NCI-H1694 treated with DMSO at 0.1 percent for 48 hours (cell line): ENCODE results near the gene GPR4.
"Not testable (repeated sequence)": the region's sequence is repeated elsewhere in the genome, so short reads cannot be mapped to it uniquely, and the experiment has no call there.

Experiments
- DNase-seq: peaks from one replicate; lab custom pipeline; 2025; lab: John Stamatoyannopoulos, UW

Gene GPR4

GRCh38 chr19:45621976-45622503, 20.0 kb upstream of the GPR4 start:
- DNase-seq, result no peak

GRCh38 chr19:45621389-45621788, 19.4 kb upstream of the GPR4 start:
- DNase-seq, result no peak

- DNase-seq, result no peak
These were observed 14.6 kb upstream of the GPR4 start for GRCh38 chr19:45616704-45617017.

- no peak for DNase-seq
These were observed 14.0 kb upstream of the GPR4 start for GRCh38 chr19:45615795-45616703.

GRCh38 chr19:45615056-45615455, 13.0 kb upstream of the GPR4 start:
- not testable (repeated sequence) for DNase-seq

GRCh38 chr19:45613926-45614725, 12.1 kb upstream of the GPR4 start:
- DNase-seq, result no peak

GRCh38 chr19:45608948-45609347, 6.9 kb upstream of the GPR4 start:
- DNase-seq, result no peak

GRCh38 chr19:45607071-45608029, 5.3 kb upstream of the GPR4 start:
- DNase-seq, result peak; percentile 42

GRCh38 chr19:45601115-45601514, 897 bp downstream of the GPR4 start:
- no peak for DNase-seq

- no peak for DNase-seq
These were observed 1.6 kb downstream of the GPR4 start for GRCh38 chr19:45600340-45600885.

- DNase-seq, result no peak
These were observed 2.7 kb downstream of the GPR4 start for GRCh38 chr19:45599286-45599685.

GRCh38 chr19:45598267-45599001, 3.6 kb downstream of the GPR4 start:
- DNase-seq, result no peak

- no peak for DNase-seq
These were observed 4.4 kb downstream of the GPR4 start for GRCh38 chr19:45597425-45598111.

- DNase-seq, result no peak
These were observed 6.2 kb downstream of the GPR4 start for GRCh38 chr19:45595814-45596213.

- no peak for DNase-seq
These were observed 8.5 kb downstream of the GPR4 start for GRCh38 chr19:45593520-45593919.

GRCh38 chr19:45592366-45592765, 9.6 kb downstream of the GPR4 start:
- DNase-seq, result no peak

GRCh38 chr19:45591638-45592005, 10.4 kb downstream of the GPR4 start:
- no peak for DNase-seq

- DNase-seq, result peak; percentile 26
These were observed 10.9 kb downstream of the GPR4 start for GRCh38 chr19:45591004-45591637.

GRCh38 chr19:45590300-45591003, 11.6 kb downstream of the GPR4 start:
- no peak for DNase-seq
